Fibroblast of lung (primary cell): Measurements from ENCODE around the gene FAM193A.

ENCODE experiments used
- CTCF ChIP-seq, 2 donors: IDR thresholded peaks in 1 of 2; conservative IDR thresholded peaks in 1 of 2; 1 replicate in 1 of 2; 2 replicates in 1 of 2; pipeline ENCODE4 v1.5.1; 2011 to 2012; ENCODE audit warnings: low read length in 2 of 2, control low read depth in 1 of 2, inconsistent platforms in 1 of 2, low read depth in 1 of 2, mild to moderate bottlenecking in 1 of 2
- EZH2 ChIP-seq: IDR thresholded peaks from 2 replicates; pipeline ENCODE4 v1.5.1; 2012; ENCODE audit warnings: low read length, control low read depth, mild to moderate bottlenecking; ENCODE audit errors: missing control alignments

- TF ChIP-seq CTCF (conservative IDR thresholded peaks at IDR 0.05 in 1 of 2, IDR thresholded peaks at IDR 0.05 in 1 of 2; ENCODE audit: low read depth in 1 of 2, low read length in 2 of 2) (no peak), EZH2 (no peak)
Observed at GRCh38 chr4:2503809-2504208, 32.6 kb upstream of the FAM193A start.
